K562 (cell line): ENCODE measurements around the gene PHLDB1. TPM values are rescaled to one million over a fixed set of nuclear protein-coding genes. Genes with fewer than 3 reads are reported as not detected.

Experiments
- CBX1 ChIP-seq: sonication (generic); IDR thresholded peaks from 2 replicates; pipeline ENCODE4 v1.6.1; 2016; ENCODE audit warnings: antibody characterized with exemption, low read depth, mild to moderate bottlenecking
- DEAF1 ChIP-seq: fragments of 450-650 bp; formaldehyde crosslinking; IDR thresholded peaks from 2 replicates; pipeline ENCODE4 v1.4.0; 2020; ENCODE audit warnings: mild to moderate bottlenecking, moderate library complexity
- FOXK1 ChIP-seq: sonication (generic); formaldehyde crosslinking; IDR thresholded peaks from 2 replicates; pipeline ENCODE4 v1.8.0; 2022; ENCODE audit warnings: missing genetic modification reagents, mild to moderate bottlenecking, borderline replicate concordance
- FUS ChIP-seq: fragments of 200-400 bp; formaldehyde crosslinking; optimal IDR thresholded peaks from 2 replicates; pipeline ENCODE3; 2017; ENCODE audit warnings: low read depth, low read length
- HDAC8 ChIP-seq: fragments of 450-650 bp; IDR thresholded peaks from 2 replicates; pipeline ENCODE4 v1.6.1; 2016; ENCODE audit warnings: mild to moderate bottlenecking, missing genetic modification characterization, moderate library complexity, missing compliant biosample characterization
- HDGF ChIP-seq: fragments of 450-650 bp; IDR thresholded peaks from 2 replicates; pipeline ENCODE4 v1.6.1; 2016
- IRF1 ChIP-seq: sonication (generic); formaldehyde crosslinking; IDR thresholded peaks from 2 replicates; pipeline ENCODE4 v1.8.0; 2022; ENCODE audit warnings: missing genetic modification reagents, mild to moderate bottlenecking, borderline replicate concordance
- MAFF ChIP-seq: IDR thresholded peaks from 2 replicates; pipeline ENCODE4 v1.6.1; 2012; ENCODE audit warnings: low read length, improper control_type of control experiment
- NR1H2 ChIP-seq: sonication (generic); formaldehyde crosslinking; IDR thresholded peaks from 2 replicates; pipeline ENCODE4 v1.4.0; 2020; ENCODE audit warnings: mild to moderate bottlenecking, missing genetic modification reagents
- NUFIP1 ChIP-seq: fragments of 450-650 bp; IDR thresholded peaks from 2 replicates; pipeline ENCODE4 v1.6.1; 2018; ENCODE audit not compliant: partially characterized antibody
- PURB ChIP-seq: sonication (generic); formaldehyde crosslinking; IDR thresholded peaks from 2 replicates; pipeline ENCODE4 v1.9.0; 2021; ENCODE audit warnings: low read depth, mild to moderate bottlenecking, missing genetic modification reagents
- RUNX1 ChIP-seq: sonication (generic); IDR thresholded peaks from 2 replicates; pipeline ENCODE4 v1.6.1; 2016; ENCODE audit warnings: antibody characterized with exemption, low read depth
- SMARCA5 ChIP-seq: fragments of 450-650 bp; IDR thresholded peaks from 2 replicates; pipeline ENCODE4 v1.6.1; 2016
- SNIP1 ChIP-seq: fragments of 450-650 bp; IDR thresholded peaks from 2 replicates; pipeline ENCODE4 v1.7.1; 2017; ENCODE audit warnings: low read depth, mild to moderate bottlenecking
- SP2 ChIP-seq: IDR thresholded peaks from 2 replicates; pipeline ENCODE4 v1.6.1; 2011; ENCODE audit warnings: mild to moderate bottlenecking, low read depth, low read length, moderate library complexity; ENCODE audit not compliant: poor library complexity, severe bottlenecking; ENCODE audit errors: extremely low read depth
- TEAD2 ChIP-seq: fragments of 450-650 bp; IDR thresholded peaks from 2 replicates; pipeline ENCODE4 v1.6.1; 2016; ENCODE audit warnings: missing genetic modification characterization, control low read depth, missing compliant biosample characterization
- TSC22D4 ChIP-seq: fragments of 450-650 bp; IDR thresholded peaks from 2 replicates; pipeline ENCODE4 v1.6.1; 2016; ENCODE audit warnings: missing genetic modification characterization, missing biosample characterization, control low read depth
- U2AF2 ChIP-seq: fragments of 200-400 bp; formaldehyde crosslinking; optimal IDR thresholded peaks from 2 replicates; pipeline ENCODE3; 2017; ENCODE audit warnings: low read depth, mild to moderate bottlenecking, low read length
- USF1 ChIP-seq: sonication (generic); formaldehyde crosslinking; IDR thresholded peaks from 2 replicates; pipeline ENCODE4 v1.9.0; 2022; ENCODE audit warnings: mild to moderate bottlenecking, missing genetic modification reagents
- ZNF124 ChIP-seq: sonication (generic); formaldehyde crosslinking; IDR thresholded peaks from 2 replicates; pipeline ENCODE4 v1.8.1; 2022; ENCODE audit warnings: missing genetic modification reagents
- ZNF280A ChIP-seq: fragments of 450-650 bp; IDR thresholded peaks from 2 replicates; pipeline ENCODE4 v1.6.1; 2018; ENCODE audit warnings: mild to moderate bottlenecking, low read depth; ENCODE audit not compliant: partially characterized antibody
- ZNF511 ChIP-seq: sonication (generic); formaldehyde crosslinking; IDR thresholded peaks from 2 replicates; pipeline ENCODE4 v1.8.0; 2022; ENCODE audit warnings: mild to moderate bottlenecking, missing genetic modification reagents
- ZNF57 ChIP-seq: fragments of 450-650 bp; formaldehyde crosslinking; IDR thresholded peaks from 2 replicates; pipeline ENCODE4 v1.4.0; 2020; ENCODE audit warnings: mild to moderate bottlenecking, moderate library complexity
- ZNF695 ChIP-seq: fragments of 450-650 bp; formaldehyde crosslinking; IDR thresholded peaks from 2 replicates; pipeline ENCODE4 v1.4.0; 2020; ENCODE audit warnings: mild to moderate bottlenecking, moderate library complexity
- polyA plus RNA-seq, 8 experiments: library from polyadenylated mRNA; depleted of rRNA in 4 of 8; stranded (reverse) in 5 of 8; unstranded in 3 of 8; fragments of >200 nt; fragmentation: Nextera tagmentation in 2 of 8; fragmentation: Illumina TruSeq in 1 of 8; extraction: Ambion mirVana in 2 of 8; extraction: Trizol in 1 of 8; gene quantifications; 2 replicates each; pipeline versions ENCODE4 v1.2.1 to v1.2.3, GENCODE V29; 2011 to 2014; ENCODE audit warnings: inconsistent platforms in 1 of 8, missing spikeins in 1 of 8
- total RNA-seq, 7 experiments: library from RNA; depleted of rRNA in 6 of 7; stranded (reverse); fragments of >200 nt in 6 of 7; fragmentation: Illumina TruSeq in 2 of 7; extraction: Trizol in 2 of 7; gene quantifications; 2 replicates each; pipeline versions ENCODE4 v1.2.1 to v1.2.3, GENCODE V29; 2011 to 2021; ENCODE audit warnings: low replicate concordance in 1 of 7

Gene PHLDB1
- total and polyA plus RNA-seq, 9 of the 15 experiments (the other 6 are each of a cell fraction or from before 2014, with no cell fraction given): 2.0 to 28.7 (median 16.2) TPM

GRCh38 chr11:118607401-118608359, at the start of gene PHLDB1 (continued):
- TF ChIP-seq U2AF2 (no peak), NR1H2 (no peak), DEAF1 (CRISPR knock-in tag) (no peak), RUNX1 (no peak), ZNF695 (CRISPR knock-in tag) (no peak), TEAD2 (no peak), FOXK1 (CRISPR knock-in tag) (no peak), SP2 (no peak), HDAC8 (tag) (no peak), ZNF57 (CRISPR knock-in tag) (no peak), MAFF (no peak), NUFIP1 (no peak), TSC22D4 (no peak), ZNF124 (CRISPR knock-in tag) (no peak), CBX1 (no peak), ZNF511 (no peak), SMARCA5 (no peak), FUS (no peak), PURB (CRISPR knock-in tag) (no peak), IRF1 (CRISPR knock-in tag) (no peak), ZNF280A (no peak), USF1 (CRISPR knock-in tag) (no peak), SNIP1 (no peak), HDGF (no peak)
